ENCODE results near the gene TGFA. TPM values are rescaled to one million over a fixed set of nuclear protein-coding genes. Genes with fewer than 3 reads are reported as not detected.

TGFA gene
- total RNA-seq, 2 experiments from 2014 or later, result 0.25 to 0.38 TPM

DNA sequence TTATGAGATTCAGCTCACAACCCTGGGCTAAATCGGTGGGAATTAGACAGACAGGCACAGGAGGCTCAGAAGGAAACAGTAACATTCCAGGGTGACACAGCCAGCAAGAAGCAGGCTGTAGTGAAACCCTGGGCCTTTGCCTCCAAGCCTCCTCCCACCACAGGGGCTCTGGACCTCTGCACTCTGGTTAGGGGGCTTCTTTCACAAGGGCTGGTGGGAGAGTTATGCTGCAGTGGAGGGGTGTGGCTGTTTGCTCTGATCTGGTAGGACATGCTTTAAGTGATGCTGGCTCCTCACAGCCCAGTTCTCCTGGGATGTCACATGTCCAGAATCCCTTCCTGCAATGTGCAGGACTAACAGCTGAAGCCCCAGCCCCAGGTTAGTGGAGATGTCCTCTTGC, 109.9 kb downstream of the TGFA start:
- Mint-ChIP-seq H3K4me3 (no peak overlapping the region), H3K27ac (no peak overlapping the region), H3K9me3 (peaks cover 4% of the 10 kb centered on the region), H3K4me1 (ENCODE audit: low read depth) (peaks cover 20% of the 10 kb centered on the region), H3K27me3 (no peaks in the 10 kb centered on the region), H3K36me3 (ENCODE audit: low read depth) (peaks cover 2% of the 10 kb centered on the region)
- CTCF ChIA-PET, result no interaction called here
- ATAC-seq, result no peak
- intact Hi-C loops (cut with micrococcal nuclease), result no loop called here
- POLR2A ChIA-PET, result no interaction called here
- no peak for TF ChIP-seq CTCF (IDR thresholded peaks at IDR 0.05)
- no peak for DNase-seq

GRCh38 chr2:70443078-70443465, 110.6 kb downstream of the TGFA start:
- TF ChIP-seq CTCF (IDR thresholded peaks at IDR 0.05), result no peak
- ChIA-PET CTCF (no interaction called here), POLR2A (no interaction called here)
- peaks cover 20% of the 10 kb centered on the region for H3K4me1 Mint-ChIP-seq (ENCODE audit: low read depth)
- H3K27me3 Mint-ChIP-seq, result no peaks in the 10 kb centered on the region
- H3K4me3 Mint-ChIP-seq, result no peak overlapping the region
- peaks cover 4% of the 10 kb centered on the region for H3K9me3 Mint-ChIP-seq
- intact Hi-C loops (cut with micrococcal nuclease), result no loop called here
- ATAC-seq (no peak), DNase-seq (no peak)
- no peak overlapping the region for H3K27ac Mint-ChIP-seq
- peaks cover 2% of the 10 kb centered on the region for H3K36me3 Mint-ChIP-seq (ENCODE audit: low read depth)

DNA sequence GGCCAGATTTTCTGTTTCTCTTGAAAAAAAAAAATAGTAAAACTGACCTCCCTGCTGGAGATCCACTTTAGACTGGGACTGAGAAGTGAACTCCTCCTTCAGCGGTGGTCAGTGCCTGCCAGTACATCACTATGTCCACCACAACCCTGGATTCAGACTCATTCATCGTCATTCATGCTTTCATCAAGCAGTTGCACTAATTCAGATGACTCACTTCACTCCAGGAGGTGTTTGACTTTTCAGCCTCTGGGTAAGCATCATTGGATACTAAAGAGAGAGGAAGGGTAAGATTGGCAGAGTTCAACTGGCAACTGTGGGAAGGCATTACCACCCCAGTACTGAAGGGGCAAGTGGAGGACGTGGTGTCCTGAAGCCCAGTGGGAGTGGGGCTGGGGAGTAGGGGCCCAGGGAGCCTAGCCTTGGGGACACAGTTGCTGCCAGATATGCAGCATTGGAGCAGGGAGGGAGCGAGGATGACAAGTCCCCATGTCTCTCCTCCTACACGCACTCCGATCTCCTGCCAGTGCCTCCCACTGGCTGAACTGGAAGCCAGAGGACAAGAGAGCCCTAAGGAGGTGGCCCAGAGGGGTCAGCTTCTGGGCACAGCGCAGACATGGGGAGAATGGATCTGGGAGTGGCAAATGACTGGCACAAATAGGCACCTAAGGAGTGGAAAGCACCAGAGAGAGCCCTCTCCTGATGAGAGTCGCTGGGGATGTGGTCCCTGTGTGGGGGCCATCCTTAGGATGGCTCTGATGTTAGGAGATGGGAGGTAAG, 111.1 kb downstream of the TGFA start:
- peaks cover 2% of the 10 kb centered on the region for H3K36me3 Mint-ChIP-seq (ENCODE audit: low read depth)
- no peak for ATAC-seq
- no peak for TF ChIP-seq CTCF (IDR thresholded peaks at IDR 0.05)
- POLR2A ChIA-PET, result no interaction called here
- no peak for DNase-seq
- no peak overlapping the region for H3K4me3 Mint-ChIP-seq
- intact Hi-C loops (cut with micrococcal nuclease), result no loop called here
- H3K27ac Mint-ChIP-seq, result no peak overlapping the region
- H3K9me3 Mint-ChIP-seq, result peaks cover 4% of the 10 kb centered on the region
- H3K27me3 Mint-ChIP-seq, result no peaks in the 10 kb centered on the region
- CTCF ChIA-PET, result no interaction called here
- peaks cover 20% of the 10 kb centered on the region for H3K4me1 Mint-ChIP-seq (ENCODE audit: low read depth)

DNA sequence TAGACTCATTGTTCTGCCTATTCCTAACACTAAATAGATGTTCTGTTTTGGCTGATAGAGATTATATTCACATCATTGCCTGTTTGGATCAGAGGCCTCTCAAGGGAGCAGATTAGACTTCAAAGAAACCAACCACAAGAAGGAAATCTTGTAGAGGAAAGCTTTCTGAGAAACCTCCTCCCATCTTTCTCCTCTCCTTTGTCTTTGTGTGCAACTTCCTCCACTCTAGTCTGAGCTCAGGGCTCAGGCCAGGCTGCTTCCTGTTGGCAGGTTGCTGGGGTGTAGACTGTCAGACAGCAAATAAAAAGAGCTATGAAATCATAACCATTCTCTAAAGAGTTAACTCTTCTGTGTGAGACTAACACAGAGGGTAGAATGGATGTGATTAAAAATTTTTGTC, 113.0 kb downstream of the TGFA start:
- POLR2A ChIA-PET, result interaction anchor here (0.5 to 1.0 kb wide), 2 partner anchors 41 to 172 kb away, joined by 3 read pairs; no protein-coding TSS in a partner anchor

More for the DNA sequence above, 113.0 kb downstream of the TGFA start:
- ATAC-seq (peak; percentile 80), DNase-seq (peak; percentile 50)
- TF ChIP-seq CTCF (IDR thresholded peaks at IDR 0.05), result no peak
- H3K27me3 Mint-ChIP-seq, result no peaks in the 10 kb centered on the region
- peak overlapping the region; percentile 93 for H3K27ac Mint-ChIP-seq
- H3K4me1 Mint-ChIP-seq (ENCODE audit: low read depth), result peaks cover 20% of the 10 kb centered on the region
- peaks cover 4% of the 10 kb centered on the region for H3K9me3 Mint-ChIP-seq
- H3K36me3 Mint-ChIP-seq (ENCODE audit: low read depth), result peaks cover 2% of the 10 kb centered on the region
- no peak overlapping the region for H3K4me3 Mint-ChIP-seq
- CTCF ChIA-PET, result interaction anchor here (0.9 to 1.0 kb wide), 4 partner anchors 16 to 136 kb away, joined by 3 to 5 read pairs (median 3); no protein-coding TSS in a partner anchor
- intact Hi-C loops (cut with micrococcal nuclease), result no loop called here
